ENCODE results near the gene NELL1. TPM values are rescaled to one million over a fixed set of nuclear protein-coding genes. Genes with fewer than 3 reads are reported as not detected.

NELL1 gene
- total and polyA plus RNA-seq, 2 experiments from 2014 or later = 1.6 TPM; not detected in 1

- Histone ChIP-seq H3K27me3 (ENCODE audit: insufficient read depth) (no peaks in the 10 kb centered on the region), H3K36me3 (ENCODE audit: insufficient read depth) (no peaks in the 10 kb centered on the region), H3K79me2 (replicated peaks; ENCODE audit: insufficient read depth) (no peaks in the 10 kb centered on the region), H3K4me1 (ENCODE audit: insufficient read depth) (no peaks in the 10 kb centered on the region), H3K27ac (ENCODE audit: low read depth) (no peak overlapping the region), H3K4me3 (no peak overlapping the region), H2AFZ (no peak overlapping the region), H4K20me1 (replicated peaks; ENCODE audit: insufficient read depth) (no peaks in the 10 kb centered on the region), H3F3A (replicated peaks; ENCODE audit: low read depth) (no peaks in the 10 kb centered on the region), H3K9me2 (ENCODE audit: insufficient read depth) (no peaks in the 10 kb centered on the region), H3K4me2 (no peak overlapping the region)
- H3K27me3 Mint-ChIP-seq (ENCODE audit: insufficient read depth, low read depth, poor library complexity) = no peaks in the 10 kb centered on the region
- no peaks in the 10 kb centered on the region for H3K9me3 Mint-ChIP-seq
- H3K4me3 Mint-ChIP-seq = no peak overlapping the region
- ATAC-seq (no peak), DNase-seq (ENCODE audit: low spot score) (no peak)
- no peaks in the 10 kb centered on the region for H3K36me3 Mint-ChIP-seq (ENCODE audit: low read depth)
- no peaks in the 10 kb centered on the region; the same call in 2 of the 3 replicates for H3K4me1 Mint-ChIP-seq
- no peak overlapping the region for H3K27ac Mint-ChIP-seq
- no peak for TF ChIP-seq STAT1 (IDR thresholded peaks at IDR 0.05; ENCODE audit: unreplicated experiment)
- no peak for TF ChIP-seq CREB1 (CRISPR knock-in tag; IDR thresholded peaks at IDR 0.05; ENCODE audit: low read depth)
- no peak for TF ChIP-seq ZNF462 (CRISPR knock-in tag; IDR thresholded peaks at IDR 0.05)
- TF ChIP-seq NANOG (IDR thresholded peaks at IDR 0.05; ENCODE audit: borderline replicate concordance) = no peak
- TF ChIP-seq JUNB (IDR thresholded peaks at IDR 0.05; ENCODE audit: unreplicated experiment) = no peak
- TF ChIP-seq ZNF114 (CRISPR knock-in tag; IDR thresholded peaks at IDR 0.05) = no peak
Measured at GRCh38 chr11:21371044-21371443, 701.7 kb downstream of the NELL1 start.

GRCh38 chr11:21372672-21373071 lies 703.3 kb downstream of the NELL1 start:
- Histone ChIP-seq H3K27ac (ENCODE audit: low read depth) (no peak overlapping the region), H3K4me2 (no peak overlapping the region), H3F3A (replicated peaks; ENCODE audit: low read depth) (no peaks in the 10 kb centered on the region), H3K36me3 (ENCODE audit: insufficient read depth) (no peaks in the 10 kb centered on the region), H3K27me3 (ENCODE audit: insufficient read depth) (no peaks in the 10 kb centered on the region), H3K79me2 (replicated peaks; ENCODE audit: insufficient read depth) (no peaks in the 10 kb centered on the region), H3K4me3 (no peak overlapping the region), H3K9me2 (ENCODE audit: insufficient read depth) (peaks cover 3% of the 10 kb centered on the region; the same call in 1 of the 2 replicates), H4K20me1 (replicated peaks; ENCODE audit: insufficient read depth) (no peaks in the 10 kb centered on the region), H2AFZ (no peak overlapping the region), H3K4me1 (ENCODE audit: insufficient read depth) (no peaks in the 10 kb centered on the region)
- H3K9me3 Mint-ChIP-seq = no peaks in the 10 kb centered on the region
- H3K36me3 Mint-ChIP-seq (ENCODE audit: low read depth) = no peaks in the 10 kb centered on the region
- ATAC-seq = no peak
- no peak overlapping the region for H3K4me3 Mint-ChIP-seq
- DNase-seq (ENCODE audit: low spot score) = no peak
- H3K4me1 Mint-ChIP-seq = no peaks in the 10 kb centered on the region; the same call in 2 of the 3 replicates
- peak overlapping the region; percentile 70 for H3K27ac Mint-ChIP-seq
- no peaks in the 10 kb centered on the region for H3K27me3 Mint-ChIP-seq (ENCODE audit: insufficient read depth, low read depth, poor library complexity)
- TF ChIP-seq EZH2phosphoT487 (IDR thresholded peaks at IDR 0.05; ENCODE audit: unreplicated experiment) (no peak), CTCF (conservative IDR thresholded peaks at IDR 0.05; ENCODE audit: low read depth in 2 of 2) (no peak), ZNF114 (CRISPR knock-in tag; IDR thresholded peaks at IDR 0.05) (no peak), NANOG (IDR thresholded peaks at IDR 0.05; ENCODE audit: borderline replicate concordance) (no peak), ZNF331 (CRISPR knock-in tag; IDR thresholded peaks at IDR 0.05; ENCODE audit: low read depth) (no peak), CREB1 (CRISPR knock-in tag; IDR thresholded peaks at IDR 0.05; ENCODE audit: low read depth) (no peak), ETS1 (IDR thresholded peaks at IDR 0.05) (no peak)

Data from GM23338 (cell line).